ENCODE measurements around the gene RPS15.

The RPS15 gene

GRCh38 chr19:1467490-1468273, 29.5 kb downstream of the RPS15 start:
- Histone ChIP-seq H3K4me1 (ENCODE audit: control insufficient read depth, insufficient read depth, low read length, unreplicated experiment) (peaks cover 2% of the 10 kb centered on the region), H3K4me3 (ENCODE audit: low read depth, low read length) (peak overlapping the region; percentile 81), H3K27me3 (ENCODE audit: insufficient read depth, low read length) (no peaks in the 10 kb centered on the region), H3K79me2 (ENCODE audit: control insufficient read depth, insufficient read depth, low read length, unreplicated experiment) (peaks cover 8% of the 10 kb centered on the region), H3K27ac (ENCODE audit: low read depth, low read length) (peak overlapping the region; percentile 47; the same call in 1 of the 2 replicates), H2AFZ (ENCODE audit: low read length, unreplicated experiment) (no peak overlapping the region), H3K36me3 (ENCODE audit: insufficient read depth, low read length) (no peaks in the 10 kb centered on the region)

- H3K79me2 ChIP-seq (ENCODE audit: control insufficient read depth, insufficient read depth, low read length, unreplicated experiment): peaks cover 8% of the 10 kb centered on the region
- no peak overlapping the region for H2AFZ ChIP-seq (ENCODE audit: low read length, unreplicated experiment)
- H3K4me1 ChIP-seq (ENCODE audit: control insufficient read depth, insufficient read depth, low read length, unreplicated experiment): peaks cover 2% of the 10 kb centered on the region
- peak overlapping the region; percentile 81 for H3K4me3 ChIP-seq (ENCODE audit: low read depth, low read length)
- no peaks in the 10 kb centered on the region for H3K27me3 ChIP-seq (ENCODE audit: insufficient read depth, low read length)
- H3K27ac ChIP-seq (ENCODE audit: low read depth, low read length): peak overlapping the region; percentile 47
- H3K36me3 ChIP-seq (ENCODE audit: insufficient read depth, low read length): no peaks in the 10 kb centered on the region
These were observed 30.2 kb downstream of the RPS15 start for GRCh38 chr19:1468274-1468820.

- peak overlapping the region; percentile 81 for H3K4me3 ChIP-seq (ENCODE audit: low read depth, low read length)
These were observed 30.6 kb downstream of the RPS15 start for GRCh38 chr19:1468821-1469254.

GRCh38 chr19:1469255-1470054, 31.3 kb downstream of the RPS15 start:
- no peaks in the 10 kb centered on the region for H3K36me3 ChIP-seq (ENCODE audit: insufficient read depth, low read length)
- 0 out of 2 replicates have a peak overlapping the region, but pooled peaks have one; percentile 9 for H3K27ac ChIP-seq (ENCODE audit: low read depth, low read length)
- H2AFZ ChIP-seq (ENCODE audit: low read length, unreplicated experiment): no peak overlapping the region
- peaks cover 2% of the 10 kb centered on the region for H3K4me1 ChIP-seq (ENCODE audit: control insufficient read depth, insufficient read depth, low read length, unreplicated experiment)
- H3K79me2 ChIP-seq (ENCODE audit: control insufficient read depth, insufficient read depth, low read length, unreplicated experiment): peaks cover 8% of the 10 kb centered on the region
- no peaks in the 10 kb centered on the region for H3K27me3 ChIP-seq (ENCODE audit: insufficient read depth, low read length)
- H3K4me3 ChIP-seq (ENCODE audit: low read depth, low read length): peak overlapping the region; percentile 81

More at GRCh38 chr19:1468821-1469254, 30.6 kb downstream of the RPS15 start:
- peaks cover 2% of the 10 kb centered on the region for H3K4me1 ChIP-seq (ENCODE audit: control insufficient read depth, insufficient read depth, low read length, unreplicated experiment)
- H3K27ac ChIP-seq (ENCODE audit: low read depth, low read length): peak overlapping the region; percentile 47
- no peaks in the 10 kb centered on the region for H3K27me3 ChIP-seq (ENCODE audit: insufficient read depth, low read length)
- H2AFZ ChIP-seq (ENCODE audit: low read length, unreplicated experiment): no peak overlapping the region
- no peaks in the 10 kb centered on the region for H3K36me3 ChIP-seq (ENCODE audit: insufficient read depth, low read length)
- peaks cover 8% of the 10 kb centered on the region for H3K79me2 ChIP-seq (ENCODE audit: control insufficient read depth, insufficient read depth, low read length, unreplicated experiment)

DNA sequence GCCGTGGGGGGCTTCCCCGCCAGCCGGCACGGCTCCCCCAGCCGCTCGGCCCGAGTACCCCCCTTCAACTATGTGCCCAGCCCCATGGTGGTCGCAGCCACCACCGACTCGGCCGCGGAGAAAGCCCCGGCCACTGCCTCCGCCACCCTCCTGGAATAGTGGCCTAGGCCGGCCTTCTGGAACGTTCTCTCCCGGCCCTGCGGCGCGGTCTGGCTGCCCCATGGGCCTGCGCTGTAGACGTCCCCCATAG, 31.8 kb downstream of the RPS15 start:
- no peak overlapping the region for H2AFZ ChIP-seq (ENCODE audit: low read length, unreplicated experiment)
- H3K27ac ChIP-seq (ENCODE audit: low read depth, low read length): peak overlapping the region; percentile 9; the same call in 1 of the 2 replicates
- no peaks in the 10 kb centered on the region for H3K36me3 ChIP-seq (ENCODE audit: insufficient read depth, low read length)
- H3K4me1 ChIP-seq (ENCODE audit: control insufficient read depth, insufficient read depth, low read length, unreplicated experiment): peaks cover 2% of the 10 kb centered on the region
- H3K4me3 ChIP-seq (ENCODE audit: low read depth, low read length): peak overlapping the region; percentile 80
- H3K79me2 ChIP-seq (ENCODE audit: control insufficient read depth, insufficient read depth, low read length, unreplicated experiment): peaks cover 8% of the 10 kb centered on the region
- no peaks in the 10 kb centered on the region for H3K27me3 ChIP-seq (ENCODE audit: insufficient read depth, low read length)

- no peaks in the 10 kb centered on the region for H3K36me3 ChIP-seq (ENCODE audit: insufficient read depth, low read length)
- peaks cover 8% of the 10 kb centered on the region for H3K79me2 ChIP-seq (ENCODE audit: control insufficient read depth, insufficient read depth, low read length, unreplicated experiment)
- peaks cover 2% of the 10 kb centered on the region for H3K4me1 ChIP-seq (ENCODE audit: control insufficient read depth, insufficient read depth, low read length, unreplicated experiment)
- peak overlapping the region; percentile 9; the same call in 1 of the 2 replicates for H3K27ac ChIP-seq (ENCODE audit: low read depth, low read length)
- H2AFZ ChIP-seq (ENCODE audit: low read length, unreplicated experiment): no peak overlapping the region
- peak overlapping the region; percentile 80 for H3K4me3 ChIP-seq (ENCODE audit: low read depth, low read length)
- H3K27me3 ChIP-seq (ENCODE audit: insufficient read depth, low read length): no peaks in the 10 kb centered on the region
These were observed 32.3 kb downstream of the RPS15 start for GRCh38 chr19:1470305-1471009.

DNA sequence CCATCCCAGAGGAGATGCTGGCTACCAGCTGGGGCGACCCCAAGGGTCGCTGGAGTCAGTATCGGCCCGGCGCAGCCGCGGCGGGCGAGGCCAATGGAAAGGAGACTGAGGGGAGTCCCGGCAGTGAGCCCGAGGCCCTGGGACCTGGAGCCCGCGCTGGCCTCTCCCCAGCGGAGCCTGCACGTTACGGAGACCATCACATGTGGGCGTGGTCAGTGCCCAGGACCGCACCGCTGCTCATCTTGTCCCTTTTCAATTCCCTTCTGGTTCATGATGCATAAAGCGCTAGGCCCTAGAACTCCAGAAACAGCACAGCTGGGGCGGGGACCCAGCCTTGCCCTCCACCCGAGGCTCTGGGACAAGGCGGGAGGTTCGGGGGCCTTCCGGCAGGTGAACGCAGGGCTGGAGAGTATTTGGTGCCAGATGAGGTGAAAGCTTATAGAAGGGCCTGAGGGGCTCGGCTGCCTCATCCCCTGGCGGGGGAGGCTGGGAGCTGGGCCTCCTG, 32.9 kb downstream of the RPS15 start:
- Histone ChIP-seq H3K27me3 (ENCODE audit: insufficient read depth, low read length) (no peaks in the 10 kb centered on the region), H3K79me2 (ENCODE audit: control insufficient read depth, insufficient read depth, low read length, unreplicated experiment) (peaks cover 8% of the 10 kb centered on the region), H3K4me3 (ENCODE audit: low read depth, low read length) (peak overlapping the region; percentile 80), H3K36me3 (ENCODE audit: insufficient read depth, low read length) (no peaks in the 10 kb centered on the region), H3K27ac (ENCODE audit: low read depth, low read length) (no peak overlapping the region), H2AFZ (ENCODE audit: low read length, unreplicated experiment) (no peak overlapping the region), H3K4me1 (ENCODE audit: control insufficient read depth, insufficient read depth, low read length, unreplicated experiment) (peaks cover 2% of the 10 kb centered on the region)

DNA sequence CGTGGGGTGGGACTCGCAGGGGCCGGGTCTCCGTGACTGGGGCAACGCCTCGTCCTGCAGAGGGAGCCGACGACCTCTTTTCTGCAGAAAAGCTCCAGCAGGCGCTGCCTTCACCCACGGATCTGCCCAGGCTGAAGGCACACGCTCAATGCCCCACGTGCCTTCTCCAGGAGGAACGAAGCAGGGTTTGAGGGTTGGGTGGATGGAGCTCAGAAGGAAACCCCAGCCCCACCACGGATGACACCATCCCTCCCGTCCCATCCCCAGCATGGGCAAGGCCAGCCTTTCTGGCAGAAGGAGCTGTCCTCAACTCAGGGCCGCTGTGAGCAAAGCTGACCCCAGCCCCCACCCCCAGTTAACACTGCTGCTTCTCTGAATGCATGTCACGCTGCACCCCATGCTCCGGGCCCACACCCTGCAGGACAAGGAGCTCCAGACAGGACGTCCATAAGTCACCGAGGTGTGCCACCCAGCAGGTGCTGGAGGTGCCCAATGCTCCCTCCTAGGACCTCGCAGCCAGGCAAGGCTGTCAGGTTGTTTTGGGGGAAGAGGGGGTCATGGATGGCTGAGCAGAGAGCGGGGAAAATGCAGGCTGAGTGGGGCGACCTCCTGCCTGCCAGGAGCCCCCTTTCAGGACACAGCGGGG, 33.4 kb downstream of the RPS15 start:
- H3K27me3 ChIP-seq (ENCODE audit: insufficient read depth, low read length): no peaks in the 10 kb centered on the region
- no peak overlapping the region for H3K27ac ChIP-seq (ENCODE audit: low read depth, low read length)
- peaks cover 4% of the 10 kb centered on the region for H3K79me2 ChIP-seq (ENCODE audit: control insufficient read depth, insufficient read depth, low read length, unreplicated experiment)
- no peaks in the 10 kb centered on the region for H3K36me3 ChIP-seq (ENCODE audit: insufficient read depth, low read length)
- no peak overlapping the region for H2AFZ ChIP-seq (ENCODE audit: low read length, unreplicated experiment)
- H3K4me1 ChIP-seq (ENCODE audit: control insufficient read depth, insufficient read depth, low read length, unreplicated experiment): peaks cover 2% of the 10 kb centered on the region
- no peak overlapping the region; the same call in 1 of the 2 replicates for H3K4me3 ChIP-seq (ENCODE audit: low read depth, low read length)

DNA sequence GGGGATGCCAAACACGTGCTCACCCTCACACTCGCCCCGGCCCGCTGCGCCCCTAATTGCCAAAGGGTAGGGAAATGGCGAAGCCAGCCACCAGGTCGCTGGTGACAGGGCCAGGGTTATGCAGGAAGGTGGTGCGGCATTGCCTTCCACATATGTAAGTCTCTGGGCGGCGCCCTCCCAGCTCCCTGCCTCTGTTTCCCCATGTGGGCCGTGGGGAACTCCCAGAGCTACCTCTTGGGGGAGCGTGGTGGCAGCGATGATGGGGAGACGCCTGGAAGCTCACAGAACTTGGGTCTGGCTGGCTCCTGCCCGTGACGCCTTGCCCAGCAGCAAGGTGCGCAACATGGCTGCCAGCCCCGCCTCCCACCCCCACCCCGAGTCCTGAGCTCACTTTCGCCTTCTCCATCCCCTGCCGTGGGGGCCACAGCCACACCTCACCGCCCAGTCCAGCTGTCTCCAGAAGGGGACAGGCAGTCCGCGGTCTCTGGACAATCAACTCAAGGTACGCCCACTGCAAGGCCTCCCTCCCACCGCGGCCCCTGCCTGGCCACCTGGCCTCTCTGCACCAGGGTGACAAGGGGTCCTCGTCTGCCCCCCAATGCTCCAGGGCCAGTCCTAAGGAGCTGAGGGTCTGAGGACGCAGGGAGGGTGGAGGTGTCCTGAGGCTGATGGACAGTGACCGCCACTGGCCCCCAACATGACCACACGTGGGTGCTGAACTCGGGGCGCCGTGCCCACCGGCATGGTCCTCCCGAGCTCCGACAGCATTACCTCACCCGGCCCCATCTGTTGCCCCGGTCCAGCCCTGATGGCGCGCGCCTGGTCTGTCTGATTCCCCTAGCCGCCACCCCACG, 34.3 kb downstream of the RPS15 start:
- Histone ChIP-seq H3K4me3 (ENCODE audit: low read depth, low read length) (no peak overlapping the region), H3K4me1 (ENCODE audit: control insufficient read depth, insufficient read depth, low read length, unreplicated experiment) (peaks cover 2% of the 10 kb centered on the region), H3K36me3 (ENCODE audit: insufficient read depth, low read length) (no peaks in the 10 kb centered on the region), H3K27me3 (ENCODE audit: insufficient read depth, low read length) (no peaks in the 10 kb centered on the region), H3K27ac (ENCODE audit: low read depth, low read length) (no peak overlapping the region), H3K79me2 (ENCODE audit: control insufficient read depth, insufficient read depth, low read length, unreplicated experiment) (peaks cover 4% of the 10 kb centered on the region), H2AFZ (ENCODE audit: low read length, unreplicated experiment) (no peak overlapping the region)

Data from ACC112 (cell line).